Esophagus (tissue), 2 donors: Measurements from ENCODE around the gene MRO. TPM values are rescaled to one million over a fixed set of nuclear protein-coding genes. Genes with fewer than 3 reads are reported as not detected.
"Not testable (repeated sequence)": the region's sequence is repeated elsewhere in the genome, so short reads cannot be mapped to it uniquely, and the experiment has no call there.

Source experiments
- H3K27ac ChIP-seq, 2 donors: one replicate each; pipeline ENCODE4 v1.5.1; 2013; ENCODE audit warnings: low read depth in 2 of 2, mild to moderate bottlenecking in 2 of 2, inconsistent platforms in 1 of 2, low read length in 1 of 2, moderate library complexity in 1 of 2
- H3K27me3 ChIP-seq, 2 donors: one replicate each; pipeline ENCODE4 v1.6.1; 2013; ENCODE audit warnings: low read length in 2 of 2, control low read depth in 1 of 2, mild to moderate bottlenecking in 1 of 2; ENCODE audit not compliant: insufficient read depth in 2 of 2, control insufficient read depth in 1 of 2
- H3K36me3 ChIP-seq, 2 donors: one replicate each; pipeline ENCODE4 v1.6.1; 2013; ENCODE audit warnings: low read length in 1 of 2; ENCODE audit not compliant: control insufficient read depth in 2 of 2, insufficient read depth in 2 of 2
- H3K4me1 ChIP-seq, 2 donors: one replicate each; pipeline ENCODE4 v1.6.1; 2013; ENCODE audit warnings: low read length in 1 of 2; ENCODE audit not compliant: control insufficient read depth in 2 of 2, insufficient read depth in 2 of 2
- H3K4me3 ChIP-seq, 2 donors: one replicate each; pipeline ENCODE4 v1.5.1; 2013; ENCODE audit warnings: low read length in 2 of 2, mild to moderate bottlenecking in 2 of 2, low read depth in 1 of 2, moderate library complexity in 1 of 2
- H3K9me3 ChIP-seq, 2 donors: one replicate each; pipeline ENCODE4 v1.6.1; 2013; ENCODE audit warnings: mild to moderate bottlenecking in 2 of 2, low read depth in 1 of 2, low read length in 1 of 2, moderate library complexity in 1 of 2; ENCODE audit not compliant: control insufficient read depth in 2 of 2, insufficient read depth in 1 of 2
- WGBS, 2 donors: extraction: QIAGEN DNeasy Blood & Tissue Kit; methylation state at CpG; one replicate each; pipeline ENCODE4 v1.1.7; 2013; 5-methylcytosine and 5-hydroxymethylcytosine counted together
- polyA plus RNA-seq, 2 donors: library from polyadenylated mRNA; stranded (reverse); fragments of 200-250 nt; gene quantifications; one replicate each; pipeline ENCODE4 v1.2.3, GENCODE V29; 2013
- donor health status: healthy with polysubstance abuse.
- donor health status: Bipolar disorder and iron deficiency.

MRO gene
- polyA plus RNA-seq, 2 donors: 0.07 to 0.16 TPM

- no peaks in the 10 kb centered on the region for H3K27me3 ChIP-seq
- no peak overlapping the region for H3K27ac ChIP-seq
- WGBS, 2 donors: 76 to 78% methylated on average over 4 of the region's 4 CpGs
- H3K36me3 ChIP-seq: no peaks in the 10 kb centered on the region
- no peaks in the 10 kb centered on the region for H3K4me1 ChIP-seq
- no peak overlapping the region for H3K4me3 ChIP-seq
- no peaks in the 10 kb centered on the region for H3K9me3 ChIP-seq
Measured at GRCh38 chr18:50790241-50790640, 29.6 kb downstream of the MRO start.

- no peaks in the 10 kb centered on the region for H3K4me1 ChIP-seq
- 67 to 69% methylated on average over 6 of the region's 6 CpGs for WGBS, 2 donors
- no peaks in the 10 kb centered on the region for H3K36me3 ChIP-seq
- no peaks in the 10 kb centered on the region for H3K9me3 ChIP-seq
- H3K27ac ChIP-seq: no peak overlapping the region
- no peak overlapping the region for H3K4me3 ChIP-seq
- H3K27me3 ChIP-seq: no peaks in the 10 kb centered on the region
Measured at GRCh38 chr18:50788284-50788683, 31.5 kb downstream of the MRO start.

GRCh38 chr18:50786864-50787263, 33.0 kb downstream of the MRO start:
- Histone ChIP-seq H3K4me3 (no peak overlapping the region), H3K36me3 (no peaks in the 10 kb centered on the region), H3K9me3 (no peaks in the 10 kb centered on the region), H3K4me1 (no peaks in the 10 kb centered on the region), H3K27me3 (no peaks in the 10 kb centered on the region), H3K27ac (no peak overlapping the region)
- 79 to 87% methylated on average over 3 of the region's 3 CpGs for WGBS, 2 donors

DNA sequence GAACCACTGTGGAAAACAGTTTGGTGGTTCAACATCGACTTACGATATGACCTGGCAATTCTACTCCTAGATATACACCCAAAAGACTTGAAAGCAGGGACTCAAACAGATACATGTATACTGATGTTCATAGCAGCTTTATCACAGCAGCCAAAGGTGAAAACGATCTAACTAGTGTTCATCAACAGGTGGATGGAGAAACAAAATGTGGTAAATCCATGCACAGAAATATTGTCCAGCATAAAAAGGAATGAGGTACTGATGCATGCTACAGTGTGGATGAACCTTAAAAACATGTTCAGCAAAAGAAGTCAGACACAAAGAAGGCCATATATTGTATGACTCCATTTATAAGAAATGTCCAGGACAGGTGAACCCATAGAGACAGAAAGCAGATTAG, 36.3 kb downstream of the MRO start:
- Histone ChIP-seq H3K36me3 (no peaks in the 10 kb centered on the region), H3K4me1 (no peaks in the 10 kb centered on the region)

DNA sequence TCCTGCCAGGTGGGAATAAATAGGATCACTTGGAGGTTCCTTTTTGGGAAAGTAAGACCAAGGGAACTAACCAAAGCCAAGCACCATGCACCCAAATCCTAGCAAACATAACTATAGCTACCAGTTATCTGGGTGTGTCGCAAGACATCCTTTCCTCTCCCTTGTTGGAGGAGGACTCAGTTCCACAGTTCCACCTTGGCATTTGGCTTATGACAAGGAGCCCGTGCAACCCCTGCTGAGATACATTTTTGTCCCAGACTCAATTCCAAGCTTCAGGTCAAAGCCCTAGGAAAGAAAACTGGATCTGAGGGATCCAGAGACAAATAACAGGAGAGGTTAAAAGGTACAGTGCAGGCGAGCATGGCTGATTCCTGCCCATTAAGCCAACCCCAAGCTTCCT, 40.8 kb downstream of the MRO start:
- H3K36me3 ChIP-seq, H3K27ac ChIP-seq, H3K9me3 ChIP-seq, H3K4me3 ChIP-seq, H3K4me1 ChIP-seq, H3K27me3 ChIP-seq: not testable (repeated sequence)
- WGBS, 2 donors: 84 to 86% methylated on average over 3 of the region's 3 CpGs

More for the DNA sequence above, 36.3 kb downstream of the MRO start:
- WGBS, 2 donors: 59 to 66% methylated on average over 3 of the region's 3 CpGs
- H3K4me3 ChIP-seq: no peak overlapping the region
- no peak overlapping the region for H3K27ac ChIP-seq
- H3K9me3 ChIP-seq: no peaks in the 10 kb centered on the region
- no peaks in the 10 kb centered on the region for H3K27me3 ChIP-seq

- Histone ChIP-seq H3K9me3 (no peaks in the 10 kb centered on the region), H3K4me1 (no peaks in the 10 kb centered on the region), H3K27ac (no peak overlapping the region), H3K36me3 (no peaks in the 10 kb centered on the region), H3K27me3 (peaks cover 0 to 2% of the 10 kb centered on the region in 2 donors), H3K4me3 (no peak overlapping the region)
- 70 to 77% methylated on average over 4 of the region's 4 CpGs for WGBS, 2 donors
Measured at GRCh38 chr18:50776383-50776782, 43.4 kb downstream of the MRO start.

DNA sequence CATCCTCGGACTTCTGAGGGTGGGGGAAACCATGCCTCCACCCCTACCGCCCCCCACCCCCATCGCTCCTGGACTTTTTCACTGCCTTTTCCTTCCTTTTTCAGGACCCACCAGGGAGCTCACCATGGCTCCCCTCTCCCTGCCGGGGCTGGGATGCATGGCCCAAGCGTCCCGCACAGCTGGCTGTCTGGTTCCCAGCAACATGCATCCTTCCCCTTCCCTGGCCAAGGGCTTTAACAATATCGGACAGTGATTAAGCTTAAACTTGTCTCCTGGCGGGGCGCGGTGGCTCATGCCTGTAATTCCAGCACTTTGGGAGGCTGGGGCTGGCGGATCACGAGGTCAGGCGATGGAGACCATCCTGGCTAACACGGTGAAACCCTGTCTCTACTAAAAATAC, 44.1 kb downstream of the MRO start:
- H3K4me1 ChIP-seq: no peaks in the 10 kb centered on the region
- H3K9me3 ChIP-seq: no peaks in the 10 kb centered on the region
- no peaks in the 10 kb centered on the region for H3K36me3 ChIP-seq
- WGBS, 2 donors: 94 to 96% methylated on average over 14 of the region's 14 CpGs
- no peak overlapping the region for H3K27ac ChIP-seq
- H3K4me3 ChIP-seq: no peak overlapping the region
- peaks cover 0 to 2% of the 10 kb centered on the region in 2 donors for H3K27me3 ChIP-seq

- no peak overlapping the region for H3K27ac ChIP-seq
- peaks cover 0 to 2% of the 10 kb centered on the region in 2 donors for H3K27me3 ChIP-seq
- no peaks in the 10 kb centered on the region for H3K4me1 ChIP-seq
- WGBS, 2 donors: 78 to 80% methylated on average over 9 of the region's 9 CpGs
- H3K9me3 ChIP-seq: no peaks in the 10 kb centered on the region
- H3K36me3 ChIP-seq: no peaks in the 10 kb centered on the region
- no peak overlapping the region for H3K4me3 ChIP-seq
Measured at GRCh38 chr18:50775207-50775606, 44.6 kb downstream of the MRO start.

- Histone ChIP-seq H3K36me3 (no peaks in the 10 kb centered on the region), H3K4me3 (no peak overlapping the region), H3K27ac (no peak overlapping the region), H3K4me1 (no peaks in the 10 kb centered on the region), H3K27me3 (peaks cover 0 to under 1% of the 10 kb centered on the region in 2 donors), H3K9me3 (peaks cover 0 to 10% of the 10 kb centered on the region in 2 donors)
Measured at GRCh38 chr18:50769463-50769862, 50.4 kb downstream of the MRO start.

DNA sequence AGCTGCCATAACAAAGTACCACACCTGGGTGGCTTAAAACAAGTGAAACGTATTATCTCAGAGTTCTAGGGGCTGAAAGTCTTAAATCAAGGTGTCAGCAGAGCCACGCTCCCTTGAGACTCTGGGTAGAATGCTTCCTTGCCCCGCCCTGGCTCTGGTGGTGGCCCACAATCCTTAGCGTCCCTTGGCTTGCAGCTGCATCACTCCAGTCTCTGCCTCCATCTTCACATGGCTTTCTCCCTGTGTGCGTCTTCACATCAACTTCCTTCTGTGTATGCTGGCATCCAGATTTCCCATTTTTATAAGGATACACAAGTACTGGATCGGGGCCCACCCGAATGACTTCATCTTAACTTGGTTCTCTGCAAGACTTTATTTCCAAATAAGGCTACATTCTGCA, 62.5 kb downstream of the MRO start:
- Histone ChIP-seq H3K9me3 (no peaks in the 10 kb centered on the region), H3K4me3 (no peak overlapping the region), H3K27me3 (no peaks in the 10 kb centered on the region), H3K36me3 (no peaks in the 10 kb centered on the region), H3K4me1 (no peaks in the 10 kb centered on the region), H3K27ac (no peak overlapping the region)
- WGBS, 2 donors: 74 to 76% methylated on average over 7 of the region's 7 CpGs
